Measurements from ENCODE around the gene RIC8A. TPM values are rescaled to one million over a fixed set of nuclear protein-coding genes. Genes with fewer than 3 reads are reported as not detected.

Gene RIC8A
- total and polyA plus RNA-seq, 2 of the 13 experiments (the other 11 are each of a cell fraction or from before 2014, with no cell fraction given): 62.1 to 63.8 TPM

- TF ChIP-seq, protein P1, sequence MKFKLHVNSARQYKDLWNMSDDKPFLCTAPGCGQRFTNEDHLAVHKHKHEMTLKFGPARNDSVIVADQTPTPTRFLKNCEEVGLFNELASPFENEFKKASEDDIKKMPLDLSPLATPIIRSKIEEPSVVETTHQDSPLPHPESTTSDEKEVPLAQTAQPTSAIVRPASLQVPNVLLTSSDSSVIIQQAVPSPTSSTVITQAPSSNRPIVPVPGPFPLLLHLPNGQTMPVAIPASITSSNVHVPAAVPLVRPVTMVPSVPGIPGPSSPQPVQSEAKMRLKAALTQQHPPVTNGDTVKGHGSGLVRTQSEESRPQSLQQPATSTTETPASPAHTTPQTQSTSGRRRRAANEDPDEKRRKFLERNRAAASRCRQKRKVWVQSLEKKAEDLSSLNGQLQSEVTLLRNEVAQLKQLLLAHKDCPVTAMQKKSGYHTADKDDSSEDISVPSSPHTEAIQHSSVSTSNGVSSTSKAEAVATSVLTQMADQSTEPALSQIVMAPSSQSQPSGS (CRISPR knock-in tag; IDR thresholded peaks at IDR 0.05): peak; percentile 12; the same call in 1 of the 2 replicates
- TF ChIP-seq ZBTB8A (CRISPR knock-in tag; IDR thresholded peaks at IDR 0.05; ENCODE audit: borderline replicate concordance, low read depth): no peak
- TF ChIP-seq NFYB (CRISPR knock-in tag; IDR thresholded peaks at IDR 0.05): peak; percentile 50
- TF ChIP-seq, protein P2, sequence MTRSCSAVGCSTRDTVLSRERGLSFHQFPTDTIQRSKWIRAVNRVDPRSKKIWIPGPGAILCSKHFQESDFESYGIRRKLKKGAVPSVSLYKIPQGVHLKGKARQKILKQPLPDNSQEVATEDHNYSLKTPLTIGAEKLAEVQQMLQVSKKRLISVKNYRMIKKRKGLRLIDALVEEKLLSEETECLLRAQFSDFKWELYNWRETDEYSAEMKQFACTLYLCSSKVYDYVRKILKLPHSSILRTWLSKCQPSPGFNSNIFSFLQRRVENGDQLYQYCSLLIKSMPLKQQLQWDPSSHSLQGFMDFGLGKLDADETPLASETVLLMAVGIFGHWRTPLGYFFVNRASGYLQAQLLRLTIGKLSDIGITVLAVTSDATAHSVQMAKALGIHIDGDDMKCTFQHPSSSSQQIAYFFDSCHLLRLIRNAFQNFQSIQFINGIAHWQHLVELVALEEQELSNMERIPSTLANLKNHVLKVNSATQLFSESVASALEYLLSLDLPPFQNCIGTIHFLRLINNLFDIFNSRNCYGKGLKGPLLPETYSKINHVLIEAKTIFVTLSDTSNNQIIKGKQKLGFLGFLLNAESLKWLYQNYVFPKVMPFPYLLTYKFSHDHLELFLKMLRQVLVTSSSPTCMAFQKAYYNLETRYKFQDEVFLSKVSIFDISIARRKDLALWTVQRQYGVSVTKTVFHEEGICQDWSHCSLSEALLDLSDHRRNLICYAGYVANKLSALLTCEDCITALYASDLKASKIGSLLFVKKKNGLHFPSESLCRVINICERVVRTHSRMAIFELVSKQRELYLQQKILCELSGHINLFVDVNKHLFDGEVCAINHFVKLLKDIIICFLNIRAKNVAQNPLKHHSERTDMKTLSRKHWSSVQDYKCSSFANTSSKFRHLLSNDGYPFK (CRISPR knock-in tag; IDR thresholded peaks at IDR 0.05; ENCODE audit: borderline replicate concordance): peak; percentile 14; the same call in 1 of the 2 replicates
- no peak for TF ChIP-seq TBL1XR1 (IDR thresholded peaks at IDR 0.05; ENCODE audit: borderline replicate concordance, low read length, partially characterized antibody)
- TF ChIP-seq, protein P3, sequence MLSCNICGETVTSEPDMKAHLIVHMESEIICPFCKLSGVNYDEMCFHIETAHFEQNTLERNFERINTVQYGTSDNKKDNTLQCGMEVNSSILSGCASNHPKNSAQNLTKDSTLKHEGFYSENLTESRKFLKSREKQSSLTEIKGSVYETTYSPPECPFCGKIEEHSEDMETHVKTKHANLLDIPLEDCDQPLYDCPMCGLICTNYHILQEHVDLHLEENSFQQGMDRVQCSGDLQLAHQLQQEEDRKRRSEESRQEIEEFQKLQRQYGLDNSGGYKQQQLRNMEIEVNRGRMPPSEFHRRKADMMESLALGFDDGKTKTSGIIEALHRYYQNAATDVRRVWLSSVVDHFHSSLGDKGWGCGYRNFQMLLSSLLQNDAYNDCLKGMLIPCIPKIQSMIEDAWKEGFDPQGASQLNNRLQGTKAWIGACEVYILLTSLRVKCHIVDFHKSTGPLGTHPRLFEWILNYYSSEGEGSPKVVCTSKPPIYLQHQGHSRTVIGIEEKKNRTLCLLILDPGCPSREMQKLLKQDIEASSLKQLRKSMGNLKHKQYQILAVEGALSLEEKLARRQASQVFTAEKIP (CRISPR knock-in tag; IDR thresholded peaks at IDR 0.05; ENCODE audit: borderline replicate concordance): no peak
- TF ChIP-seq ZNF232 (CRISPR knock-in tag; IDR thresholded peaks at IDR 0.05; ENCODE audit: borderline replicate concordance): peak; percentile 31; the same call in 1 of the 2 replicates
- TF ChIP-seq ARNT (IDR thresholded peaks at IDR 0.05): no peak
- TF ChIP-seq XRCC5 (optimal IDR thresholded peaks at IDR 0.05; ENCODE audit: low read length): peak; percentile 11
- no peak for TF ChIP-seq ADNP (CRISPR knock-in tag; IDR thresholded peaks at IDR 0.05)
- peak; percentile 80; the same call in 1 of the 2 replicates for TF ChIP-seq DNMT1 (CRISPR knock-in tag; IDR thresholded peaks at IDR 0.05)
- TF ChIP-seq MAFK (conservative IDR thresholded peaks at IDR 0.05 in 1 of 2, IDR thresholded peaks at IDR 0.05 in 1 of 2; ENCODE audit: low read length in 2 of 2): no peak
- TF ChIP-seq HNRNPL (IDR thresholded peaks at IDR 0.05; ENCODE audit: low read depth, low read length): no peak
- TF ChIP-seq RORA (CRISPR knock-in tag; IDR thresholded peaks at IDR 0.05): no peak
- TF ChIP-seq ZNF225 (CRISPR knock-in tag; IDR thresholded peaks at IDR 0.05): 0 out of 2 replicates have a peak, but pooled peaks have one; percentile 18
- 0 out of 2 replicates have a peak, but pooled peaks have one; percentile 66 for TF ChIP-seq ZNF546 (CRISPR knock-in tag; conservative IDR thresholded peaks at IDR 0.05)
- TF ChIP-seq ZNF274 (CRISPR knock-in tag; IDR thresholded peaks at IDR 0.05): 0 out of 2 replicates have a peak, but pooled peaks have one; percentile 52
- peak; percentile 93 for TF ChIP-seq POLR2G (IDR thresholded peaks at IDR 0.05; ENCODE audit: low read depth, low read length)
- no peak for TF ChIP-seq SETDB1 (CRISPR knock-in tag; IDR thresholded peaks at IDR 0.05; ENCODE audit: borderline replicate concordance)
These were observed at the start of gene RIC8A, which contains the start of gene BET1L (continued) for GRCh38 chr11:207208-207862.
